Measurements from ENCODE around the gene ATP6V1D.
"Not testable (repeated sequence)": the region's sequence is repeated elsewhere in the genome, so short reads cannot be mapped to it uniquely, and the experiment has no call there.

ATP6V1D gene

DNA sequence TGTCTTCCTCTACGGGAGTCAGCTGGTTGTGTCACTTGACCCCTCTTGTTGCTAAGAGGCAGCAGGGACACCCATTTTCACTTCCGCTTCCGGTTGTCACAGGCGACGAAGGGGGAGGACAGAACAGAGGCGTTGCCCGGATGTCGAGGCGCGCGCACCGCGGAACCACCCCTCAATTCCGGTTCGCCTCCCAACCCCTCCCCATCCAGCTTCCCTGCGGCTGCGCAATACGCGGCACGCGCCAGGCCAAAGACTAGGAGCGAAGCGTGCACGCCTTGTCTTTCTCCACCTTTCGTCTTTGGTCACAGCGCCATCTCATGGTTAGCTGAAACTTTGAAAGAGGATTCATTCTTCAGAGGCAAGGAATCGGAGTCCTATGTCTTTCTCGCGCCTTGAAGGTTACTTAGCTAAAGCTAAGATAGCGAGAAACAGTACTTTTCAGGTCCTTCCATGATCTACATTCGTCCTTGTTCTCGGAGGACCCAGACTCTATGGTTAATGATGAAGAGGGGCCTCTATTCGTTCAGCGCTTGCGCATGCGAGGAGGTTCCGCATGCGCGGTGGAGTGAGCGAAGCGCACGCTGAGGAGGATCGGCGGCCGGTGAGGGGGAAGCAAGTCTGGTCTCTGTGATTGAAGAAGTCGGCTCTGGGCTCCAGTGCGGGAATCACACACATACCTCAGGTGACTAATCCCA, at the start of gene ATP6V1D, which contains the start of gene EIF2S1:
ATP6V1D (minus strand) TSS at position 30 of the 695 bp plus-strand sequence. CDS start 106 bp downstream, outside the sequence.
EIF2S1 (plus strand) TSS at position 554 of the 695 bp plus-strand sequence. CDS start 4,440 bp downstream, outside the sequence.
- DNase-seq: peak; percentile 99

DNA sequence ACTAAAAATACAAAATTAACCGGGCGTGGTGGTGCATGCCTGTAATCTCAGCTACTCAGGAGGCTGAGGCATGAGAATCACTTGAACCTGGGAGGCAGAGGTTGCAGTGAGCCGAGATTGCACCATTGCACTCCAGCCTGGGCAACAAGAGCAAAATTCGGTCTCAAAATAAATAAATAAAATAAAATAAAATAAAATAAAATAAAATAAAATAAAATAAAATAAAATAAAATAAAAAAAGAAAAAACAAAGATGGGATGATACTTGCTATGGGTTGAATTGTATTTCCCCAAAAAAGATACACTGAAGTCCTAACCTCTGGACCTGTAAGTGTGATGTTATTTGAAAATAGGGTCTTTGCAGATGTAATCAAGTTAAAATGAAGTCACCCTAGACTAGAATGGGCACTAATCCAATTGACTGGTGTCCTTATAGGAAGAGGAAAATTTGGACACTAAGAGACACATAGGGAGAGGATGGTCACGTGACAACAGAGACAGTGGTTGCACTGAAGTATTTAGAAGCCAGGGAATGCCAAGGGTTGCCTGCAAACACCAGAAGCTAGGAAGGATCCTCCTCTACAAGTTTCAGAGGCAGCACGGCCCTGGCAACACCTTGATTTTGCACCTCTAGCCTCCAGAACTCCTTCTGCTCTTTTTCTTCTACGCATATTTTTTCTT, 48.7 kb upstream of the ATP6V1D start:
- DNase-seq: not testable (repeated sequence)

DNA sequence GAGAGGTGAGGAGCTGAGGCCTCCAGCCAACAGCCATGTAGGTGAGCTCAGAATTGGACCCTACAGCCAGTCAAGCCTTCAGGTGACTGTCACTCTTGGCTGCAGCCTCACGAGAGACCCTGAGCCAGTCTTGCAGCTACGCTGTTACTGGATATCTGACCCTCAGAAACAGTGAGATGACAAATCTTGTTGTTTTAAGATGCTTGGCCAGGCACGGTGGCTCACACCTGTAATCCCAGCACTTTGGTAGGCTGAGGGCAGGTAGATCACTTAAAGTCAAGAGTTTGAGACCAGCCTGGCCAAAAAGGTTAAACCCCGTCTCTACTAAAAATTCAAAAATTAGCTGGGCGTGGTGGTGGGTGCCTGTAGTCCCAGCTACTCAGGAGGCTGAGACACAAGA, 46.2 kb upstream of the ATP6V1D start:
- DNase-seq: no peak

DNA sequence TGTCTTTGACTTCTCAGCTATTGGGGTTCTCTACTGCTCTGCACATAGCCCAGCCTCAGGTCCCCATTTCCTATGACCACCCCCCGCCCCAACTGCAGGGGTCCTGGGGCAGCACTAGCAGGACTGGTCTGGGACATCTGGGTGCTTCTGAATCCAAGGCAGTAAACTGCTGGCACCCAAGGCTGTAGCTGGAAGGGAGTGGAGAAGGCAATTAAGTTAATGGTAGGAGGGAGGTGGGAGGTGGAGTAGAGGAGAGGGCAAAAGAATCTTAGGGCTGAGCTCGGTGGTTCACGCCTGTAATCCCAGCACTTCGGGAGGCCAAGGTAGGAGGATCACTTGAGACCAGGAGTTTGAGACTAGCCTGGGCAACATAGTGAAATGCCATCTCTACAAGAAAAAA, 40.8 kb upstream of the ATP6V1D start:
- DNase-seq: no peak

DNA sequence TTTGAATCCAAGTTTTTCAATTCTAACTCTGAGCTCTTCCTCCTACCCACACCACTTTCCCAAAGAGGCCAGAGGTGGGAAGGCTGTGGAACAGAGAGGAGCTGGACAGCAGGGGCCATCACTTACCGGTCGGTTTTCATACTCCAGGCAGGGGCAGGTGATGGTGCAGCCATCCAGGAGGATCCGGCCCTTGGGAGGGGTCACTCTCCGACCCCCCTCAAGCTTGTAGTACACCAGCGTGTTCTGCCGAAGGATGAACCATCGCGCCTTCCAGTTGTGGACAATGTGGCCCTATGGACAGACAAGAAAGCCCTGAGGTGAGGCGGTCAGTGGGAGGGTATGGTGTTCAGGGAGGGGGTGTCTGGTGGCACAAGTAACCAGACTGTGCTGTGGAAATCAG, 37.9 kb upstream of the ATP6V1D start:
- DNase-seq: no peak

DNA sequence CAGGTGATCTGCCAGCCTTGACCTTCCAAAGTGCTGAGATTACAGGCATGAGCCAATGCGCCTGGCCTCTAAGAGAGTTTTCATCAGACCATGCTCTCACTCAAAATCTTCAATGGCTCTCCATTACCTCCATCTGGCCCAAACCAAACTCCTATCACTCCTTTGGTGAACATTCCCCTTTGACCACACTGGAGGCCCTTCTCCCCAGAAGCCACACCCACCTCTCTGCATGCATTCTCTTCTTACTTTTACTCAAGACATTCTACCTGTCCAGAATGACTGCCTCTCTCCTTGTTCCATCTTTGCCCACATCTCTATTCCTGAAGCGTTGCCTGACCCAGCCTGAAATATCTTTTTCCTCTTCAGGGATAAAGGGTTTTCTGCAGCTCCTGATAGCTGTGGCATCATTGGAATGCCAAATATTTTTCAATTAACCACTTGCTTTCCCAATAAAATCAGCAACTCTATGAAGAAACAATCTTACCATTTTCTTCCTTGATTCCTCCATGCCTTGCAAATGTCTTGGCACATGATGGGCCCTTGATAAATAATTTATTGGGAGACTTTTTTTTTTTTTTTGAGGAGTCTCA, 36.9 kb upstream of the ATP6V1D start:
- DNase-seq: no peak

DNA sequence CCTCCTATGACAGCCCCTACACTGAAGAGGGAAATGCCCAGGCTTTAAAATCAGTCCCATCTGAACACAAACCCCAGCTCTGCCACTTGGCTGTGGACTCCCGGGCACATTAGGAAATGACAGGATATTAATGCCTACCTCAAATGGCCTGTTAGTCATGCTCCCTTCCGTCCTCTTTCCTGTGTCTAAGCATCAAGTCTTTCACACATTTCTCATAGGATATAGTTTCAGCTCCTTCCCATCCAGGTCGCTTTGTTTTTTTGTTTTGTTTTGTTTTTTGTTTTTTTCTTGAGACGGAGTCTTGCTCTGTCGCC, 36.2 kb upstream of the ATP6V1D start:
- no peak for DNase-seq

DNA sequence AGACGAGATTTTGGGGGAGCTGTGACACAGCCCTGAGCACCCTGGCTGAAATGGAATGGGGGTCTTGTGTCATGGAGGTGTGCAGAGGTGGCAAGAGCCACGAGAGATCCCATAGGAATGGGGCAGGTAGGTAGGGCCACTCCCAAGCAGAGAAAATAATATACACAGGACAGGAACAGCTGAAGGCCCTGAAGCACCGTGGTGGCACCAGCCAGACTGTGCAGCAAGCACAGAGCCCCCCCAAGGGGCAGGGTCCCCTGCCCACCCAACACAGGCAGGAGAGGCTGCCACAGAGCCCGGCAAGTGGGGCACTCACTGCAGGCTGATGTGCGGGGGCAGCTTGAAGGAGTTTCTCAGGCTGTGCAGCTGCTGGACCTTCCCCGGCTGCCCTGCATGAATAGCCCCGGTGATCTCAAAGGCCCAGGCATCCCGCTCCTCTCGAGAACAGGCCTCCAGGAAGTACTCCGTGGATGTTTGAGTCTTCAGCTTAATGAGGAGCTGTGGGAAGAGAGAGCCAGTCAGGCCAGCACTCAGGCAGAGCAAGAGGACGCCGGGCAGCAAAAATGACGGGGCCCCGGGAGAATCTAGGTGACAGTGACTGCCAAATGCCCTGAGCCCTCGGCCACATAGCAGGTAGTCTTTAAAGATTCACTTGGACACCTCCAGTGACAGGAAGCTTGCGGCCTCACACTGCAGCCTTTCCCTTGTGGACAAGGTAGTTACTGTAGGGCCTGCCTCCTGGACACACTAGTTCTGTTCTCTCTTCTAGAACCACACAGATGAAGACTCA, 35.7 kb upstream of the ATP6V1D start:
- no peak for DNase-seq

DNA sequence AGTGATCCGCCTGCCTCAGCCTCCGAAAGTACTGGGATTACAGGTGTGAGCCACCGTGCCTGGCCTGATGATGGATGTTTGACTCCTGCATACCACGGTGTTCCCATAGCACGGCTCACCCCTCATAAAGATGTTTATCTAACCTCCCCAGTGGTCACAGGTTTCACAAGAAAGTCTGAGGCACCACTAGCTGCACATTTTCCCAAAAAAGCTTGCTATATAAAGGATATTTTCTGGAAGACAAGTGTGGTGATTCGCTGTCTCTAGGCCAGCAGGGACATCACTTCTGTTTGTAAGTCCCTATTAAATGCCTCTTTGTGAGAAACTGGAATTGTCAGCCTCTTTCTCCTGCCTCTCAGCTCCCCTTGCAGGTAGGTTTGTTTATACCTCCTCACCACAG, 34.1 kb upstream of the ATP6V1D start:
- no peak for DNase-seq

DNA sequence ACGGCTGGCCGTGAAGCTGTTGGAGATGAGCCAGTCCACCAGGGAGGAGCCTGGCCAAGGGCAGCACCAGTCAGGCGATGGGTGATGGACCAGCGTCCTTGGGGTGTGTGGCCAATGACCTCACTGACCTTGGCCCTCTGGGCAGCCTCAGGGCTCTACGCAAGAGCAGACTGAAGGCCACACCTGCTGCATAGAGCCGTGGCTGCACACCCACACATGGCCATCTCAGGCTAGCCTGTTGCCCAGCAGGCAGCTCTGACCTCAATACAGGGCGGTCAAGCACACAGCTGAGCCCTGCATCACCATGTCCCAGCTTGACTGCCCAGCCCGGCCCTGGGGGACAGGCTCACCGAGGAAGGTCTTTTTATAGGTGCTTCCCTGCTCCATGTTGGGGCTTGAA, 33.2 kb upstream of the ATP6V1D start:
- DNase-seq: no peak

DNA sequence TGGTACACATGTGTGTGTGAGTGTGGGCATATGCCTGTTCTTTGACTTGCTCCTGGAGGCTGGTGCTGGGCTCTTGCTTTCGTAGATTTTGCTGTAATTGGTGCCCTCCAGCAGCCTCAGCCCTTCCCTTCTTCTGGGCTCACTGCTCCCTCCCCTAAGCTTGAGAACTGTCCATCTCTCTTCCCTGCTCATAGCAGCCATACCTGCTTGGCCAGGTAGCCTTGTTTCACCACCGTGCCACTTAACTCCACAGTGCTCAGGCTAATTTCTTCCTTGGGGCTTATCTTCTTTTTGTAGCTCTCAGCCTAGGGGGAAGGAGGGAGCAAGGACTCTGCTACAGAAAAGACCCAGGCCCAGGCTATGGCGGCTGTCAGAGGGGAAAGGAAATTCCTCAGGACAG, 32.5 kb upstream of the ATP6V1D start:
- DNase-seq: no peak

DNA sequence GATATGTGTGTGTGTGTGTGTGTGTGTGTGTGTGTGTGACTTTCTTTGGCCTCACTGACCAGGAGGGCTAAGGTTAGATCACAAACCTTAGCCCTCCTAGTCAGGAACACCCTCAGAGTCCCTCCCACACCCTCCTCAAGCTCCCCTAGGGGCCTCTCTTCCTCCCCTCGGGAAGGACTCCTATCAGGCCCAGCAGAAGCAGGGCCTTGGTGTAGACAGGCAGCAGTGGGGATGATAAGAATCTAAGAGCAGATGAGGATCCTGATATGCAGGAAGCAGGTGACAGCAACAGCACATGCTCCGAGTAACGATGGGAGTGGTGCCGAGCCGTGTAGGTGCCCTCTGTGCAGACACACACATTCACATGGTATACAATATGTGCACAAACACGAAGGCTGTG, 31.7 kb upstream of the ATP6V1D start:
- DNase-seq: no peak

DNA sequence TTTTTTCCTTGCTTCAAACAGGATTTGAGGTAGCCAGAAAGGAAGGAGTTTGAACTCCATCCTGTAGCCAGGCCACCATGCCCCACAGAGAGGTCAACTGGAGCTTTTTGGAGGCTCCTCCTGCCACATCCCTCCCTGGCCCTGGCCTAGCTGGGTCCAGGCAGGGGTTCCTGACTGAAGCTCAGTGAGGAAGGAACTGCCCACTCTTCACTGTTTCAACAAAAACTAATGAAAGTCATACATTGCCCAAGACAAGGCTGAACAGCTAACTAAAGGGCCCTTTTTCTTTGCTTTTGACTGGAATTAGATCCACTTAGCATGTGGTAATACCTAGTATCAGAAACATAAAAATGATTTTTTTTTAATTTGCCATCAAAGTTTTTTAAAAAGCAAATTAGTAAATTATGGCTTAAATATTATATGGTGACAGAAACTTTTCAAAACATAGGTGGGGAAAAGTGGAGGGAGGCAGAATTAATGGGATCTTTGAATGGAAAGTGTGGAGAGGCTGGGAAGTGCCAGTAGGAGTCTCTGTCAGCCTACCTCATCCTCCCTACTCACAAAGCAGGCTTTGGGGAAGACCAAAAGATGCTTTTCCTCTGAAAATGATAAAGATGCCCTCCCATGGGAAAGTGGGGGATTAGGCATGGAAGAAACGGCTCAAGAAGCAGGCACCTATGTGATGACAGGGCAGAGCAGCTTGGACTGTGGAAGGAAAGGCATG, 30.4 kb upstream of the ATP6V1D start:
- DNase-seq: no peak

DNA sequence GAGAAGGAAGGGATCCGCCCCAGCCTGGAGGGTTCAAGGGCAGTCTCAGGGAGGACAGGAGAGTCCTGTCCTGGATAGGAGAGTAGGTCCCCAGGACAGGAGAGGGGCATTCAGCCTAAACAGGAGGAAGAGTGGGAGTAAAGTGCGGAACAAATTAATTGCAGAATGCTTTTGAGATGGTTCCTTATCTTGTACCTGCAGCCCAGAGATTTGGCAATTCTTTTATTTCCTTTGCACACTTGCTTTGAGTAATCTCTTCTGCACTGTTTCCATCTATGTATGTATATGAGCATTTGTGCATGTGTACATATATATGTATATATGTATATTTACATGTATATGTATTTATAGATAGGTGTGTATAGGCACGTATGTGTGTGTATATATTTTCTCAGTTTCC, 29.7 kb upstream of the ATP6V1D start:
- no peak for DNase-seq

DNA sequence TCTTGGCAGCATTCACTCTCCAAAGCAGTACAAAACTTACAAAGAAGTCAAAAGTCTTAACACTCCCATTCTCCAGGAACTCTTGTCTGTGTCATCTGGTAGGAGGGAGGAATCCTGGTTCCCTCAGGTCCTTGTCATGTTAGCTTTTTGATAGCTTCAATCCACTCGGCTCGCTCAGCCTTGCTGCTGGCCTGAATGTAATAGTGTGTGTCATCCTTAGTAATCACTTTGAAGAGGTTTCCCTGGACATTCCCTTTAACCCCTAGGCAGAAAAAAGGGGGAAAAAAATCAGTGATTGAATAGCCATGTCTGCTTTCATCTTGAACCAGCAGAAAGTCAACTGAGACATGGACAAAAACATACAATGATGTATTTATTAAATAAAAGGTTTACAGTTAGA, 27.6 kb upstream of the ATP6V1D start:
- no peak for DNase-seq

DNA sequence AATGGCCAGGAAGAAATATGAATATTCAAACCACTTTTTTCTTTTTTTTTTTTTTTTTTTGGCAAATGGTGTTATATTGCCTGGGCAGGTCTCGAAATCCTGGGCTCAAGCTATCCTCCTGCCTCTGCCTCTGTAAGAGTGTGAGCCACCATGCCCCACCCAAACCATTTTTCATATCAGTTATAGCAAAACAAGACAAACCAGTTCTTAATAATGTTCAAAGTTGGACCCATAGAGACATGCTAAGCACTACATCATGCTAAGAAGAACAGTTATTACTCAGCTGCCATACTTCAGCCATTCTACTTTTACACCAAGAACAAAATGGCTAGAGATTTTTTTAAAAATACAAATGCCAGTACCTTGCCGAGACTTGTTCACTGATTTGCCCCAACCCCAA, 26.0 kb upstream of the ATP6V1D start:
- no peak for DNase-seq

DNA sequence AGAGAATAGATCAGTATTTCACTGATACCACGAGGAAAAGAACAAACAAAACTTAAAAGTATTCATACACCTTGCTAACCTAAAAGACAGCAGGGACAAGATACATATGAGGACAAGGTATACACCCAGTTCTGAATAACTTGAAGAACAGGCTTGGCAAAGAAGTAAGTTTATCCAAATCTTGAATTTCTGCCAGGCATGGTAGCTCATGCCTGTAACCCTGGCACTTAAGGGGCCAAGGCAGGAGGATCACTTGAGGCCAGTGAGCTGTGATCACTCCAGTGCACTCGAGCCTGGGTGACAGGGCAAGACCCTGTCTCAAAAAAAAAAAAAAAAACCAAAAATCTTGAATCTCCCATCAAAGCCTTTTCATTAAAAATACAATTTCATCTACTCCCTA, 25.5 kb upstream of the ATP6V1D start:
- no peak for DNase-seq

DNA sequence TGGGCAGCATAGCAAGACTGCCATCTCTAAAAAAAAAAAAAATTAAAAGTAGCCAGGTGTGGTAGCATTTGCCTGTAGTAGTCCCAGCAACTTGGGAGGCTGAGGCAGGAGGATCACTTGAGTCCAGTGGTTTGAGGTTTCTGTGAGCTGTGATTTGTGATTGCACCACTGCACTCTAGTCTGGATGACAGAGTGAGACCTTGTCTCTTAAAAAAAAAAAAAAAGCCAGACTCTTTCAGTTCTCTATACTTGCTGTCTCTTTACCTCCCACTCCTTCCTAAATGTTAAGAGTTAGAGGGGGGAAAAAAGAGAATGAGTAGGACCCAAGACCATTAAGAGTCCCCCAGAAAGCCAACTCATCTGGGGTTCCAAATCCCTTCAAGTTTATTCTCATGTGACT, 18.3 kb upstream of the ATP6V1D start:
- DNase-seq: peak; percentile 62

DNA sequence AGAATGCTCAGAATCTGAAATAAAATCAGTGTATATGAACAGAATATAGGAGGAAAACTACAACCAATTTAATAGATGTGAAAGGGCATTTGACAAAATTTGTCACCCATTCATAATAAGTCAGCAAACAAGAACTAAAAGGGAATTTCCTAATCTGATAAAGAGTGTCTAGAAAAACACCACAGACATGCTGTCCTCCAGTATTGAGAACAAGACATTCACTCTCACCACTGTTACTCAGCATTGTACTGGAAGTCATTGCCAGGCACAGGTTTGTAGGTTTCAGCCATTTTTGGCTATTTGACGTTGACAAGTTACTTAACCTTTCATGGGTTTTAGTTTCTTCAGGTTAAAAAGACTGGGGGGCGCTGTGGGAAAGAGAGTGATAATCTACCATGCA, 13.7 kb upstream of the ATP6V1D start:
- DNase-seq: no peak

DNA sequence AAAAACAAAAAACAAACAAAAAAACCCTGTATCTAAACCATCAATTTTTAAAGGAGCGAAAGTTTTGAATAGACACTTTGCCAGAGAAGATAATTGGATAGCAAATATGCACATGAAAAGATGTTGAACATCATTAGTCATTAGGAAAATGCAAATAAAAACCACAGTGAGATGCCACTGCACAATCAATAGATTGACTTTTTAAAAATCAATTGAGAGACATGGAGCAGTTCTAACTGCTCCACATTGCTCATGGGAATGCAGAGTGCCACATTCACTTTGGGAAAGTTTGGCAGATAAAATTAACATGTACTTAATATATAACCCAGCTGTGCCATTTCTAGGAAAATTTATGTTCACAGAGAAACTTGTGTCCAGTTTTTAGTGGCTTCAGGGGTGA, 13.2 kb upstream of the ATP6V1D start:
- DNase-seq: no peak

DNA sequence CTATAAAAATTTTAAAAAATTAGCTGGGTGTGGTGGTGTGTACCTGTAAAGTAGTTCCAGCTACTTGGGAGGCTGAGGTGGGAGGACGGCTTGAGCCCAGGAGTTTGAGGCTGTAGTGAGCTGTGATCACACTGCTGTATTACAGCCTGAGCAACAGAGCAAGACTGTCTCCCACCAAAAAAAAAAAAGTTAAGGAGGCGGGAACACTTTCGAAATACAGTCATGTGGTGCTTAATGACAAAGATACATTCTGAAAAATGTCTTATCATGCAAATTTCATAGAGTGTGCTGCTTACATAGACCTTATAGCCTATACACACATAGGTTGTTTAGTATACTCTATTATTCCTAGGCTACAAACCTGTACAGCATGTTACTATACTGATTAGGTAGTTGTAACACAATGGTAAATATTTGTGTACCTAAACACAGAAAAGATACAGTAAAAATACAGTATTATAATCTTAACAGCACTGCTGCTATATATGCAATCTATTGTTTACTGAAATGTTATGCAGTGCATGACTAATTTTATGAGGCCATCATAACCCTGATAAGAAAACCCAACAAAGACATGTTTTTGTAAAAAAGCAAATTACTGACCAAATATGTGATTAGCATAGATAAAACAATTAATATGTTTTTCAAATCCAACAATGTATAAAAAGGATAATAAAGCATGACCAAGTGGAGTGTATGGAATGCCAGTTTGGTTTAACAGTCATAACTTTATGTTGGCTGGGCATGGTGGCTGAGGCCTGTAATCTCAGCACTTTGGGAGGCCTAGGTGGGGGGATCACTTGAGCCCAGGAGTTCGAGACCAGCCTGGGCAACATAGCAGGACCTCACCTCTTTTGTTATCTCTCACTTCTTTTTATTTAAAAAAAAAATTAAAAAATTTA, 11.9 kb upstream of the ATP6V1D start:
- DNase-seq: peak; percentile 11

DNA sequence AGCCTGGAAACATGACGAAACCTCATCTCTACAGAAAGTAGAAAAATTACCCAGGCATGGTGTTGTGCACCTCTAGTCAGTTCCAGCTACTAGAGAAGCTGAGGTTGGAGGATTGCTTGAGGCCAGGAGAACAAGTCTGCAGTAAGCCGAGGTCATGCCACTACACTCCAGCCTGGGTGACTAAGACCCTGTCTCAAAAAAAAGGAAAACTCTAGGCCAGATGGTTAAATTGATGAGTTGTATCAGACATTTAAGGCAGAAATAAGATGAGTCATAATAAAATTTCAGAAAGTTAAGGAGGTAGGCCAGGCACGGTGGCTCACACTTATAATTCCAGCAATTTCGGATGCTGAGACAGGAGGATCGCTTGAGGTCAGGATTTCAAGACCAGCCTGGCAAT, 11.2 kb upstream of the ATP6V1D start:
- DNase-seq: no peak

Data from MV-4-11 (cell line).